H1 (cell line): ENCODE measurements around the gene HTR2C. TPM values are rescaled to one million over a fixed set of nuclear protein-coding genes. Genes with fewer than 3 reads are reported as not detected.

Source experiments
- BCL11A ChIP-seq, 2 experiments: IDR thresholded peaks; one replicate each; pipeline ENCODE4 v1.6.1; 2011; ENCODE audit warnings: low read depth in 2 of 2, low read length in 2 of 2, mild to moderate bottlenecking in 2 of 2
- BRCA1 ChIP-seq: IDR thresholded peaks from 2 replicates; pipeline ENCODE4 v1.6.1; 2012; ENCODE audit warnings: low read depth, low read length, improper control_type of control experiment
- CHD1 ChIP-seq: IDR thresholded peaks from 2 replicates; pipeline ENCODE4 v1.6.1; 2012; ENCODE audit warnings: low read depth, low read length, improper control_type of control experiment
- CHD2 ChIP-seq: IDR thresholded peaks from 2 replicates; pipeline ENCODE4 v1.6.1; 2012; ENCODE audit warnings: low read length, improper control_type of control experiment
- CREB1 ChIP-seq: IDR thresholded peaks from 2 replicates; pipeline ENCODE4 v1.6.1; 2012; ENCODE audit warnings: inconsistent platforms
- EZH2 ChIP-seq: fragments of 200-600 bp; sonication (generic); IDR thresholded peaks from 2 replicates; pipeline ENCODE4 v1.7.1; 2012; ENCODE audit warnings: low read depth, mild to moderate bottlenecking, moderate library complexity, low read length, inconsistent platforms; ENCODE audit not compliant: severe bottlenecking
- GTF2F1 ChIP-seq: IDR thresholded peaks from 2 replicates; pipeline ENCODE4 v1.6.1; 2012; ENCODE audit warnings: low read depth, low read length, improper control_type of control experiment, borderline replicate concordance
- HDAC2 ChIP-seq, 2 experiments: fragments of 300-600 bp in 1 of 2; sonication (generic) in 1 of 2; IDR thresholded peaks; 2 replicates each; pipeline ENCODE4 v1.6.1; 2011 to 2012; ENCODE audit warnings: low read depth in 2 of 2, low read length in 2 of 2, mild to moderate bottlenecking in 2 of 2, moderate library complexity in 2 of 2, borderline replicate concordance in 1 of 2, inconsistent platforms in 1 of 2
- JUN ChIP-seq: IDR thresholded peaks from 2 replicates; pipeline ENCODE4 v1.6.1; 2011; ENCODE audit warnings: low read depth, mild to moderate bottlenecking, improper control_type of control experiment, low read length
- KDM4A ChIP-seq: IDR thresholded peaks from one replicate; pipeline ENCODE4 v1.7.1; 2012; ENCODE audit warnings: low read depth, mild to moderate bottlenecking, moderate library complexity, low read length, inconsistent platforms; ENCODE audit not compliant: severe bottlenecking
- MAFK ChIP-seq: IDR thresholded peaks from 2 replicates; pipeline ENCODE4 v1.6.1; 2012; ENCODE audit warnings: low read depth, mild to moderate bottlenecking, improper control_type of control experiment, low read length
- PHF8 ChIP-seq: fragments of 200-600 bp; sonication (generic); conservative IDR thresholded peaks from 2 replicates; pipeline ENCODE4 v1.7.1; 2012; ENCODE audit warnings: low read depth, mild to moderate bottlenecking, inconsistent platforms, low read length, moderate library complexity
- RNF2 ChIP-seq: fragments of 200-900, 300-1000 bp; sonication (generic); IDR thresholded peaks from 2 replicates; pipeline ENCODE4 v1.7.1; 2016; ENCODE audit warnings: borderline replicate concordance, low read depth, mild to moderate bottlenecking, antibody characterized with exemption, low read length; ENCODE audit not compliant: poor library complexity, severe bottlenecking; ENCODE audit errors: missing control alignments
- RXRA ChIP-seq: IDR thresholded peaks from 2 replicates; pipeline ENCODE4 v1.6.1; 2011; ENCODE audit warnings: low read depth, mild to moderate bottlenecking, low read length, moderate library complexity; ENCODE audit not compliant: insufficient read depth
- SAP30 ChIP-seq: fragments of 300-600 bp; sonication (generic); IDR thresholded peaks from 2 replicates; pipeline ENCODE4 v1.7.1; 2012; ENCODE audit warnings: low read length, moderate library complexity, mild to moderate bottlenecking, inconsistent platforms; ENCODE audit not compliant: insufficient read depth, insufficient replicate concordance
- SIN3A ChIP-seq, 2 experiments: IDR thresholded peaks in 1 of 2; conservative IDR thresholded peaks in 1 of 2; 2 replicates each; pipeline ENCODE4 v1.6.1; 2011 to 2012; ENCODE audit warnings: low read length in 2 of 2, improper control_type of control experiment in 1 of 2, low read depth in 1 of 2, mild to moderate bottlenecking in 1 of 2
- SUZ12 ChIP-seq: fragments of 200-600 bp; sonication (generic); IDR thresholded peaks from 2 replicates; pipeline ENCODE4 v1.6.1; 2012; ENCODE audit warnings: mild to moderate bottlenecking, inconsistent platforms, low read length, moderate library complexity, mixed read lengths
- TEAD4 ChIP-seq: IDR thresholded peaks from 2 replicates; pipeline ENCODE4 v1.6.1; 2012; ENCODE audit warnings: low read depth, low read length, inconsistent platforms, mixed read lengths
- ZNF274 ChIP-seq: IDR thresholded peaks from 2 replicates; pipeline ENCODE4 v1.7.0; 2012; ENCODE audit warnings: low read length, borderline replicate concordance; ENCODE audit errors: extremely low read depth
- polyA plus RNA-seq, 7 experiments: library from polyadenylated mRNA; depleted of rRNA in 3 of 7; stranded (reverse) in 5 of 7; unstranded in 2 of 7; fragments of >200 nt in 5 of 7; fragments of 200-250 nt in 2 of 7; gene quantifications; 1 replicate in 5 of 7; 2 replicates in 1 of 7; 4 replicates in 1 of 7; pipeline versions ENCODE4 v1.2.1 to v1.2.3, GENCODE V29; 2011 to 2013; ENCODE audit warnings: missing spikeins in 2 of 7, mixed read lengths in 2 of 7
- total RNA-seq: library from RNA; stranded (reverse); fragmentation: NEBNext Ultra II Directional; extraction: Animal tissue kit (Norgen Biotek cat#: 25700); gene quantifications from 2 replicates; pipeline ENCODE4 v1.2.1, GENCODE V29; 2021
- TF ChIP-seq, protein P1 (sequence below): IDR thresholded peaks from 2 replicates; pipeline ENCODE4 v1.6.1; 2012; ENCODE audit warnings: inconsistent platforms
- TF ChIP-seq, protein P2 (sequence below): IDR thresholded peaks from 2 replicates; pipeline ENCODE4 v1.6.1; 2011; ENCODE audit warnings: low read length, improper control_type of control experiment

The HTR2C gene
- total and polyA plus RNA-seq, 2 of the 8 experiments (the other 6 are each of a cell fraction or from before 2014, with no cell fraction given): 1.7 to 2.0 TPM

DNA sequence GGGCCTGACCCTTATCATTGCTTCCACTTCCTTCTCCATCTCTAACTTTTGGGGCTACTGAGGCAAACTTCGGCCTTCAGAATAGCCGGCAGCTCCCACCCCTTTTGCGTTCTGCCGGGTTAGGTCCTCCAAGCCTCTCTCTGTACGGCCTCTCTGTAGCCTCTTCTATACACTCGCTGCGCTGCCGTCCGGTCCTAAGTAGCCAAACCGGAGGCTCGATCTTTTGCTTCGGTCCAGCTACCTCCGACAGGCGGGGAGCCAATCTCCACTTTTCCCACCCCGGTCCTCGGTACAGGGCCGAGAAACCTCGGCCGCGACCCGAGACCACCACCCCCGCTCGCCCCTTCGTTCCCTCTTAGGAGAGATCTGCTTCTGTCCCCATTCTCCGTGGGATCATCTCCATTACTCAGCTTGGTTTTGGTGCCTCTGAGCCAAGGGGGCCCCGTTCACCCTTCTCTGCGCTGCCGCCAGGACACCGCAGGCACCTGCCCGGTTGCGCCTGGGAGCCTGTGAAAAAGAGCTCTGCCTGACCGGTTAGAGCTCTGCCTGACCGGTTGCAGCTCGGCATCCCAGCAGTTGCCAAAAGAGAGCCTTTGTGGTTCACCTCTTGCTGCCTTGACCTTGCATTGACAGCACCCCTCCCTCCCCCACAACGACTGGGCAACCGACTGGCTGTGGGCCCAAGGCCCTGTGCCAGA, 1.0 kb upstream of the HTR2C start (continued):
- TF ChIP-seq HDAC2 (IDR thresholded peaks at IDR 0.05; ENCODE audit: borderline replicate concordance in 1 of 2, low read depth in 2 of 2, low read length in 2 of 2) (no peak), EZH2 (peak; percentile 82), KDM4A (no peak), CHD2 (no peak), CHD1 (no peak), GTF2F1 (no peak), SUZ12 (peak; percentile 65; the same call in 1 of the 2 replicates), BRCA1 (no peak), TEAD4 (no peak), BCL11A (IDR thresholded peaks at IDR 0.05; ENCODE audit: low read depth in 2 of 2, low read length in 2 of 2) (no peak), SAP30 (no peak), RXRA (no peak), JUN (no peak), SIN3A (conservative IDR thresholded peaks at IDR 0.05 in 1 of 2, IDR thresholded peaks at IDR 0.05 in 1 of 2; ENCODE audit: low read depth in 1 of 2, low read length in 2 of 2) (no peak), PHF8 (no peak), MAFK (no peak), ZNF274 (no peak), RNF2 (peak; percentile 21), CREB1 (no peak)
- TF ChIP-seq, protein P1, sequence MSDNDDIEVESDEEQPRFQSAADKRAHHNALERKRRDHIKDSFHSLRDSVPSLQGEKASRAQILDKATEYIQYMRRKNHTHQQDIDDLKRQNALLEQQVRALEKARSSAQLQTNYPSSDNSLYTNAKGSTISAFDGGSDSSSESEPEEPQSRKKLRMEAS: 0 out of 2 replicates have a peak, but pooled peaks have one; percentile 23
- TF ChIP-seq, protein P2, sequence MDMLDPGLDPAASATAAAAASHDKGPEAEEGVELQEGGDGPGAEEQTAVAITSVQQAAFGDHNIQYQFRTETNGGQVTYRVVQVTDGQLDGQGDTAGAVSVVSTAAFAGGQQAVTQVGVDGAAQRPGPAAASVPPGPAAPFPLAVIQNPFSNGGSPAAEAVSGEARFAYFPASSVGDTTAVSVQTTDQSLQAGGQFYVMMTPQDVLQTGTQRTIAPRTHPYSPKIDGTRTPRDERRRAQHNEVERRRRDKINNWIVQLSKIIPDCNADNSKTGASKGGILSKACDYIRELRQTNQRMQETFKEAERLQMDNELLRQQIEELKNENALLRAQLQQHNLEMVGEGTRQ: no peak
